Measurements from ENCODE around the gene ASAP3.

The ASAP3 gene

GRCh38 chr1:23477359-23478144 lies 6.4 kb downstream of the ASAP3 start:
- DNase-seq = no peak

- DNase-seq = no peak
Measured at GRCh38 chr1:23475641-23476040, 8.3 kb downstream of the ASAP3 start.

GRCh38 chr1:23475134-23475628 lies 8.8 kb downstream of the ASAP3 start:
- DNase-seq = no peak

- DNase-seq = no peak
Measured at GRCh38 chr1:23473037-23473800, 10.8 kb downstream of the ASAP3 start.

GRCh38 chr1:23472351-23473036 lies 11.5 kb downstream of the ASAP3 start:
- no peak for DNase-seq

GRCh38 chr1:23471473-23472075 lies 12.4 kb downstream of the ASAP3 start:
- no peak for DNase-seq

GRCh38 chr1:23470282-23471070 lies 13.5 kb downstream of the ASAP3 start:
- no peak for DNase-seq

GRCh38 chr1:23469372-23469982 lies 14.5 kb downstream of the ASAP3 start:
- no peak for DNase-seq

GRCh38 chr1:23466423-23466989 lies 17.5 kb downstream of the ASAP3 start:
- no peak for DNase-seq

- DNase-seq = no peak
Measured at GRCh38 chr1:23463286-23463685, 20.7 kb downstream of the ASAP3 start.

GRCh38 chr1:23462766-23463165 lies 21.2 kb downstream of the ASAP3 start:
- DNase-seq = no peak

- no peak for DNase-seq
Measured at GRCh38 chr1:23461050-23461449, 22.9 kb downstream of the ASAP3 start.

GRCh38 chr1:23460519-23460918 lies 23.5 kb downstream of the ASAP3 start:
- DNase-seq = no peak

- DNase-seq = no peak
Measured at GRCh38 chr1:23459338-23459757, 24.6 kb downstream of the ASAP3 start.

GRCh38 chr1:23456226-23456625 lies 27.8 kb downstream of the ASAP3 start:
- no peak for DNase-seq

- no peak for DNase-seq
Measured at GRCh38 chr1:23453455-23454000, 30.5 kb downstream of the ASAP3 start.

- peak; percentile 3 for DNase-seq
Measured at GRCh38 chr1:23452011-23452411, 32.0 kb downstream of the ASAP3 start.

- no peak for DNase-seq
Measured at GRCh38 chr1:23451441-23451840, 32.5 kb downstream of the ASAP3 start.

GRCh38 chr1:23450894-23451293 lies 33.1 kb downstream of the ASAP3 start:
- DNase-seq = no peak

- DNase-seq = no peak
Measured at GRCh38 chr1:23449958-23450357, 34.0 kb downstream of the ASAP3 start.

GRCh38 chr1:23449306-23449705 lies 34.7 kb downstream of the ASAP3 start:
- no peak for DNase-seq

All from NCI-H345 (cell line).